SK-N-SH (cell line): Measurements from ENCODE around the gene ANO3.

Source experiments
- CTCF ChIP-seq: fragments of 200-600 bp; sonication (generic); IDR thresholded peaks from 2 replicates; pipeline ENCODE4 v1.6.1; 2017; ENCODE audit warnings: antibody characterized with exemption, mild to moderate bottlenecking, moderate library complexity
- EP300 ChIP-seq, 2 experiments: IDR thresholded peaks; 2 replicates each; pipeline versions ENCODE4 v1.4.0 to v1.6.1; 2012; ENCODE audit warnings: borderline replicate concordance in 1 of 2, low read depth in 1 of 2, low read length in 1 of 2
- JUND ChIP-seq: IDR thresholded peaks from 2 replicates; pipeline ENCODE4 v1.4.0; 2012
- MAX ChIP-seq: IDR thresholded peaks from 2 replicates; pipeline ENCODE4 v1.4.0; 2012; ENCODE audit warnings: low read depth
- NFIC ChIP-seq: IDR thresholded peaks from 2 replicates; pipeline ENCODE4 v1.4.0; 2012; ENCODE audit warnings: borderline replicate concordance
- RAD21 ChIP-seq: IDR thresholded peaks from 2 replicates; pipeline ENCODE4 v1.6.1; 2012; ENCODE audit warnings: mild to moderate bottlenecking, low read length
- RCOR1 ChIP-seq: fragments of 150-350 bp; IDR thresholded peaks from 2 replicates; pipeline ENCODE4 v1.6.1; 2017; ENCODE audit warnings: antibody characterized with exemption, low read length
- REST ChIP-seq: IDR thresholded peaks from 2 replicates; pipeline ENCODE4 v1.6.1; 2012; ENCODE audit warnings: mild to moderate bottlenecking, low read depth, low read length, moderate library complexity
- RFX5 ChIP-seq: IDR thresholded peaks from 2 replicates; pipeline ENCODE4 v1.6.1; 2012; ENCODE audit warnings: mild to moderate bottlenecking, improper control_type of control experiment, low read length
- SIN3A ChIP-seq: IDR thresholded peaks from 2 replicates; pipeline ENCODE4 v1.6.1; 2012; ENCODE audit warnings: low read depth, mild to moderate bottlenecking, low read length, moderate library complexity, borderline replicate concordance
- TEAD4 ChIP-seq: IDR thresholded peaks from 2 replicates; pipeline ENCODE4 v1.4.0; 2012; ENCODE audit warnings: mild to moderate bottlenecking, borderline replicate concordance; ENCODE audit not compliant: insufficient read depth
- USF2 ChIP-seq: fragments of 150-350 bp; IDR thresholded peaks from 2 replicates; pipeline ENCODE4 v1.6.1; 2017; ENCODE audit warnings: antibody characterized with exemption, low read length, low read depth, borderline replicate concordance

GRCh38 chr11:26424255-26424654 is 92.3 kb downstream of the ANO3 start:
- TF ChIP-seq MAX (no peak), CTCF (no peak), RCOR1 (no peak), RAD21 (no peak), SIN3A (no peak), REST (no peak), EP300 (IDR thresholded peaks at IDR 0.05; ENCODE audit: borderline replicate concordance in 1 of 2, low read depth in 1 of 2, low read length in 1 of 2) (no peak), RFX5 (no peak), NFIC (no peak), TEAD4 (no peak), USF2 (no peak), JUND (no peak)
